Measurements from ENCODE around the gene PIK3C3.

DNA sequence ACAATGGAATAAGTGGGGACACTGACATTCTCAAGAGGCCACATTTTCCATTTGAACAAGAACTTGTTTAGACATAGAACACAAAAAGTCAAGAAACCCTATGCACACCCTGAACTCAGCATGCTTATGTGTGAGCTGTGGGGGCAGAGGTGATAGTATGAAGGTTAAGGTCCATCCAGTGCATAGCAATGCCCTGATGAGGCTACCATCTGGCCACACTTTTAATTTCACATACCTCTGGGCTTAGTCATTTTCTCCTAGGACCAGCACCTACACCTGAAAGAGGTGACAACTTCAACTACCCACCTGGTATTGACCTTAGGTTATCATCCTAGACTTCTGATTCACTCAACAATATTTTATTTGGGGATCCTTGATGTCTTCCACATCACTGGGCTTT, 139.8 kb downstream of the PIK3C3 start:
- TF ChIP-seq, protein P1, sequence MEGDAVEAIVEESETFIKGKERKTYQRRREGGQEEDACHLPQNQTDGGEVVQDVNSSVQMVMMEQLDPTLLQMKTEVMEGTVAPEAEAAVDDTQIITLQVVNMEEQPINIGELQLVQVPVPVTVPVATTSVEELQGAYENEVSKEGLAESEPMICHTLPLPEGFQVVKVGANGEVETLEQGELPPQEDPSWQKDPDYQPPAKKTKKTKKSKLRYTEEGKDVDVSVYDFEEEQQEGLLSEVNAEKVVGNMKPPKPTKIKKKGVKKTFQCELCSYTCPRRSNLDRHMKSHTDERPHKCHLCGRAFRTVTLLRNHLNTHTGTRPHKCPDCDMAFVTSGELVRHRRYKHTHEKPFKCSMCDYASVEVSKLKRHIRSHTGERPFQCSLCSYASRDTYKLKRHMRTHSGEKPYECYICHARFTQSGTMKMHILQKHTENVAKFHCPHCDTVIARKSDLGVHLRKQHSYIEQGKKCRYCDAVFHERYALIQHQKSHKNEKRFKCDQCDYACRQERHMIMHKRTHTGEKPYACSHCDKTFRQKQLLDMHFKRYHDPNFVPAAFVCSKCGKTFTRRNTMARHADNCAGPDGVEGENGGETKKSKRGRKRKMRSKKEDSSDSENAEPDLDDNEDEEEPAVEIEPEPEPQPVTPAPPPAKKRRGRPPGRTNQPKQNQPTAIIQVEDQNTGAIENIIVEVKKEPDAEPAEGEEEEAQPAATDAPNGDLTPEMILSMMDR (IDR thresholded peaks at IDR 0.05; ENCODE audit: poor library complexity, severe bottlenecking), result no peak
- TF ChIP-seq POLR2AphosphoS5 (IDR thresholded peaks at IDR 0.05) (no peak), EZH2 (IDR thresholded peaks at IDR 0.05; ENCODE audit: borderline replicate concordance, insufficient read depth, low read length, poor library complexity, severe bottlenecking) (no peak)

Measured in neural cell (in vitro differentiated cells).